K562 (cell line): Measurements from ENCODE around the gene MTO1. TPM values are rescaled to one million over a fixed set of nuclear protein-coding genes. Genes with fewer than 3 reads are reported as not detected.

Experiments
- ASH1L ChIP-seq: fragments of 450-650 bp; IDR thresholded peaks from 2 replicates; pipeline ENCODE4 v1.6.1; 2018; ENCODE audit warnings: borderline replicate concordance, mild to moderate bottlenecking, low read depth; ENCODE audit not compliant: partially characterized antibody
- ATF7 ChIP-seq: fragments of 450-650 bp; IDR thresholded peaks from 2 replicates; pipeline ENCODE4 v1.7.1; 2014; ENCODE audit warnings: mild to moderate bottlenecking, moderate library complexity
- BHLHE40 ChIP-seq: IDR thresholded peaks from 2 replicates; pipeline ENCODE4 v1.6.1; 2011; ENCODE audit warnings: low read length, improper control_type of control experiment
- ELF4 ChIP-seq: fragments of 450-650 bp; formaldehyde crosslinking; IDR thresholded peaks from 2 replicates; pipeline ENCODE4 v1.4.0; 2022; ENCODE audit warnings: missing genetic modification characterization
- ETS1 ChIP-seq: conservative IDR thresholded peaks from 2 replicates; pipeline ENCODE4 v1.6.1; 2011; ENCODE audit warnings: low read depth, mild to moderate bottlenecking, low read length; ENCODE audit not compliant: control insufficient read depth
- KDM1A ChIP-seq, 2 experiments: fragments of 450-650 bp; IDR thresholded peaks; 2 replicates each; pipeline ENCODE4 v1.6.1; 2016; ENCODE audit warnings: mild to moderate bottlenecking in 2 of 2
- MAZ ChIP-seq, 2 experiments: fragments of 450-650 bp in 1 of 2; sonication (generic) in 1 of 2; formaldehyde crosslinking; IDR thresholded peaks in 1 of 2; conservative IDR thresholded peaks in 1 of 2; 2 replicates each; pipeline versions ENCODE4 v1.4.0 to v1.5.0; 2020; ENCODE audit warnings: mild to moderate bottlenecking in 1 of 2, missing genetic modification reagents in 1 of 2
- MCM5 ChIP-seq: fragments of 450-650 bp; IDR thresholded peaks from 2 replicates; pipeline ENCODE4 v1.6.1; 2016; ENCODE audit warnings: low read depth
- NEUROD1 ChIP-seq: fragments of 150-350 bp; IDR thresholded peaks from 2 replicates; pipeline ENCODE4 v1.6.1; 2014; ENCODE audit warnings: borderline replicate concordance, low read length, low read depth; ENCODE audit not compliant: partially characterized antibody
- PHF21A ChIP-seq: fragments of 450-650 bp; IDR thresholded peaks from 2 replicates; pipeline ENCODE4 v1.6.1; 2017; ENCODE audit warnings: low read depth, borderline replicate concordance
- PHF8 ChIP-seq: fragments of 200-600 bp; sonication (generic); IDR thresholded peaks from 2 replicates; pipeline ENCODE4 v1.6.1; 2012; ENCODE audit warnings: mixed run types, mild to moderate bottlenecking, inconsistent platforms, low read length, moderate library complexity, borderline replicate concordance
- RHOXF2B ChIP-seq: fragments of 250-450 bp; sonication (Bioruptor Pico); conservative IDR thresholded peaks from 2 replicates; pipeline ENCODE4 v1.5.1; 2021
- ZBTB7A ChIP-seq: IDR thresholded peaks from 2 replicates; pipeline ENCODE4 v1.6.1; 2011; ENCODE audit warnings: low read depth, mild to moderate bottlenecking, low read length, moderate library complexity, borderline replicate concordance; ENCODE audit not compliant: control insufficient read depth
- ZNF224 ChIP-seq: sonication (generic); formaldehyde crosslinking; IDR thresholded peaks from 2 replicates; pipeline ENCODE4 v1.8.0; 2022; ENCODE audit warnings: mild to moderate bottlenecking, missing genetic modification reagents
- ZNF695 ChIP-seq: fragments of 450-650 bp; formaldehyde crosslinking; IDR thresholded peaks from 2 replicates; pipeline ENCODE4 v1.4.0; 2020; ENCODE audit warnings: mild to moderate bottlenecking, moderate library complexity
- polyA plus RNA-seq, 8 experiments: library from polyadenylated mRNA; depleted of rRNA in 4 of 8; stranded (reverse) in 5 of 8; unstranded in 3 of 8; fragments of >200 nt; fragmentation: Nextera tagmentation in 2 of 8; fragmentation: Illumina TruSeq in 1 of 8; extraction: Ambion mirVana in 2 of 8; extraction: Trizol in 1 of 8; gene quantifications; 2 replicates each; pipeline versions ENCODE4 v1.2.1 to v1.2.3, GENCODE V29; 2011 to 2014; ENCODE audit warnings: inconsistent platforms in 1 of 8, missing spikeins in 1 of 8
- total RNA-seq, 7 experiments: library from RNA; depleted of rRNA in 6 of 7; stranded (reverse); fragments of >200 nt in 6 of 7; fragmentation: Illumina TruSeq in 2 of 7; extraction: Trizol in 2 of 7; gene quantifications; 2 replicates each; pipeline versions ENCODE4 v1.2.1 to v1.2.3, GENCODE V29; 2011 to 2021; ENCODE audit warnings: low replicate concordance in 1 of 7
- TF ChIP-seq, protein P1 (sequence below): fragments of 450-650 bp; IDR thresholded peaks from 2 replicates; pipeline ENCODE4 v1.6.1; 2017; ENCODE audit warnings: mild to moderate bottlenecking, moderate library complexity
- TF ChIP-seq, protein P2 (sequence below): fragments of 250-450 bp; sonication (Bioruptor Pico); IDR thresholded peaks from 2 replicates; pipeline ENCODE4 v1.4.0; 2020; ENCODE audit warnings: mild to moderate bottlenecking
- TF ChIP-seq, protein P3 (sequence below), 3 experiments: IDR thresholded peaks in 2 of 3; conservative IDR thresholded peaks in 1 of 3; 2 replicates each; pipeline ENCODE4 v1.5.1; 2011 to 2012; ENCODE audit warnings: low read length in 3 of 3, mild to moderate bottlenecking in 3 of 3, control low read depth in 2 of 3, improper control_type of control experiment in 1 of 3, inconsistent platforms in 1 of 3, low read depth in 1 of 3, mixed read lengths in 1 of 3, moderate library complexity in 1 of 3; ENCODE audit not compliant: insufficient read depth in 2 of 3
- TF ChIP-seq, protein P4 (sequence below): fragments of 150-350 bp; conservative IDR thresholded peaks from 2 replicates; pipeline ENCODE4 v1.6.1; 2014; ENCODE audit warnings: low read length

The MTO1 gene
- total and polyA plus RNA-seq, 9 of the 15 experiments (the other 6 are each of a cell fraction or from before 2014, with no cell fraction given): 33.4 to 62.3 (median 50.6) TPM

DNA sequence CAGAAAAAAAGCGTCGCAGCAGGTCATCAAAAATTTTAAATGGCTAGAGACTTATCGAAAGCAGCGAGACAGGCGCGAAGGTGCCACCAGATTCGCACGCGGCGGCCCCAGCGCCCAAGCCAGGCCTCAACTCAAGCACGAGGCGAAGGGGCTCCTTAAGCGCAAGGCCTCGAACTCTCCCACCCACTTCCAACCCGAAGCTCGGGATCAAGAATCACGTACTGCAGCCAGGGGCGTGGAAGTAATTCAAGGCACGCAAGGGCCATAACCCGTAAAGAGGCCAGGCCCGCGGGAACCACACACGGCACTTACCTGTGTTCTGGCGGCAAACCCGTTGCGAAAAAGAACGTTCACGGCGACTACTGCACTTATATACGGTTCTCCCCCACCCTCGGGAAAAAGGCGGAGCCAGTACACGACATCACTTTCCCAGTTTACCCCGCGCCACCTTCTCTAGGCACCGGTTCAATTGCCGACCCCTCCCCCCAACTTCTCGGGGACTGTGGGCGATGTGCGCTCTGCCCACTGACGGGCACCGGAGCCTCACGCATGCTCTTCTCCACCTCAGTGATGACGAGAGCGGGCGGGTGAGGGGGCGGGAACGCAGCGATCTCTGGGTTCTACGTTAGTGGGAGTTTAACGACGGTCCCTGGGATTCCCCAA lies 59.3 kb downstream of the MTO1 start, which contains the start of gene EEF1A1 (continued):
- no peak; the same call in 1 of the 2 replicates for TF ChIP-seq ZBTB7A
- TF ChIP-seq, protein P1, sequence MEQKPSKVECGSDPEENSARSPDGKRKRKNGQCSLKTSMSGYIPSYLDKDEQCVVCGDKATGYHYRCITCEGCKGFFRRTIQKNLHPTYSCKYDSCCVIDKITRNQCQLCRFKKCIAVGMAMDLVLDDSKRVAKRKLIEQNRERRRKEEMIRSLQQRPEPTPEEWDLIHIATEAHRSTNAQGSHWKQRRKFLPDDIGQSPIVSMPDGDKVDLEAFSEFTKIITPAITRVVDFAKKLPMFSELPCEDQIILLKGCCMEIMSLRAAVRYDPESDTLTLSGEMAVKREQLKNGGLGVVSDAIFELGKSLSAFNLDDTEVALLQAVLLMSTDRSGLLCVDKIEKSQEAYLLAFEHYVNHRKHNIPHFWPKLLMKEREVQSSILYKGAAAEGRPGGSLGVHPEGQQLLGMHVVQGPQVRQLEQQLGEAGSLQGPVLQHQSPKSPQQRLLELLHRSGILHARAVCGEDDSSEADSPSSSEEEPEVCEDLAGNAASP: no peak
- TF ChIP-seq, protein P2, sequence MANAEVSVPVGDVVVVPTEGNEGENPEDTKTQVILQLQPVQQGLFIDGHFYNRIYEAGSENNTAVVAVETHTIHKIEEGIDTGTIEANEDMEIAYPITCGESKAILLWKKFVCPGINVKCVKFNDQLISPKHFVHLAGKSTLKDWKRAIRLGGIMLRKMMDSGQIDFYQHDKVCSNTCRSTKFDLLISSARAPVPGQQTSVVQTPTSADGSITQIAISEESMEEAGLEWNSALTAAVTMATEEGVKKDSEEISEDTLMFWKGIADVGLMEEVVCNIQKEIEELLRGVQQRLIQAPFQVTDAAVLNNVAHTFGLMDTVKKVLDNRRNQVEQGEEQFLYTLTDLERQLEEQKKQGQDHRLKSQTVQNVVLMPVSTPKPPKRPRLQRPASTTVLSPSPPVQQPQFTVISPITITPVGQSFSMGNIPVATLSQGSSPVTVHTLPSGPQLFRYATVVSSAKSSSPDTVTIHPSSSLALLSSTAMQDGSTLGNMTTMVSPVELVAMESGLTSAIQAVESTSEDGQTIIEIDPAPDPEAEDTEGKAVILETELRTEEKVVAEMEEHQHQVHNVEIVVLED (CRISPR knock-in tag): no peak
- peak; percentile 82 for TF ChIP-seq ELF4 (CRISPR knock-in tag)
- TF ChIP-seq BHLHE40: peak; percentile 25; the same call in 1 of the 2 replicates
- TF ChIP-seq ZNF224: 0 out of 2 replicates have a peak, but pooled peaks have one; percentile 21
- no peak for TF ChIP-seq ZNF695 (CRISPR knock-in tag)
- TF ChIP-seq ATF7: peak; percentile 87
- peak; percentile 96 to 99 for TF ChIP-seq MAZ (CRISPR knock-in tag; conservative IDR thresholded peaks at IDR 0.05 in 1 of 2, IDR thresholded peaks at IDR 0.05 in 1 of 2)
- TF ChIP-seq, protein P3, sequence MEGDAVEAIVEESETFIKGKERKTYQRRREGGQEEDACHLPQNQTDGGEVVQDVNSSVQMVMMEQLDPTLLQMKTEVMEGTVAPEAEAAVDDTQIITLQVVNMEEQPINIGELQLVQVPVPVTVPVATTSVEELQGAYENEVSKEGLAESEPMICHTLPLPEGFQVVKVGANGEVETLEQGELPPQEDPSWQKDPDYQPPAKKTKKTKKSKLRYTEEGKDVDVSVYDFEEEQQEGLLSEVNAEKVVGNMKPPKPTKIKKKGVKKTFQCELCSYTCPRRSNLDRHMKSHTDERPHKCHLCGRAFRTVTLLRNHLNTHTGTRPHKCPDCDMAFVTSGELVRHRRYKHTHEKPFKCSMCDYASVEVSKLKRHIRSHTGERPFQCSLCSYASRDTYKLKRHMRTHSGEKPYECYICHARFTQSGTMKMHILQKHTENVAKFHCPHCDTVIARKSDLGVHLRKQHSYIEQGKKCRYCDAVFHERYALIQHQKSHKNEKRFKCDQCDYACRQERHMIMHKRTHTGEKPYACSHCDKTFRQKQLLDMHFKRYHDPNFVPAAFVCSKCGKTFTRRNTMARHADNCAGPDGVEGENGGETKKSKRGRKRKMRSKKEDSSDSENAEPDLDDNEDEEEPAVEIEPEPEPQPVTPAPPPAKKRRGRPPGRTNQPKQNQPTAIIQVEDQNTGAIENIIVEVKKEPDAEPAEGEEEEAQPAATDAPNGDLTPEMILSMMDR (IDR thresholded peaks at IDR 0.05 in 2 of 3, conservative IDR thresholded peaks at IDR 0.05 in 1 of 3; ENCODE audit: insufficient read depth in 2 of 3, low read depth in 1 of 3, low read length in 3 of 3): no peak
- peak; percentile 99 for TF ChIP-seq PHF8
- TF ChIP-seq RHOXF2B (CRISPR knock-in tag): no peak
- no peak for TF ChIP-seq KDM1A (IDR thresholded peaks at IDR 0.05)
- TF ChIP-seq, protein P4, sequence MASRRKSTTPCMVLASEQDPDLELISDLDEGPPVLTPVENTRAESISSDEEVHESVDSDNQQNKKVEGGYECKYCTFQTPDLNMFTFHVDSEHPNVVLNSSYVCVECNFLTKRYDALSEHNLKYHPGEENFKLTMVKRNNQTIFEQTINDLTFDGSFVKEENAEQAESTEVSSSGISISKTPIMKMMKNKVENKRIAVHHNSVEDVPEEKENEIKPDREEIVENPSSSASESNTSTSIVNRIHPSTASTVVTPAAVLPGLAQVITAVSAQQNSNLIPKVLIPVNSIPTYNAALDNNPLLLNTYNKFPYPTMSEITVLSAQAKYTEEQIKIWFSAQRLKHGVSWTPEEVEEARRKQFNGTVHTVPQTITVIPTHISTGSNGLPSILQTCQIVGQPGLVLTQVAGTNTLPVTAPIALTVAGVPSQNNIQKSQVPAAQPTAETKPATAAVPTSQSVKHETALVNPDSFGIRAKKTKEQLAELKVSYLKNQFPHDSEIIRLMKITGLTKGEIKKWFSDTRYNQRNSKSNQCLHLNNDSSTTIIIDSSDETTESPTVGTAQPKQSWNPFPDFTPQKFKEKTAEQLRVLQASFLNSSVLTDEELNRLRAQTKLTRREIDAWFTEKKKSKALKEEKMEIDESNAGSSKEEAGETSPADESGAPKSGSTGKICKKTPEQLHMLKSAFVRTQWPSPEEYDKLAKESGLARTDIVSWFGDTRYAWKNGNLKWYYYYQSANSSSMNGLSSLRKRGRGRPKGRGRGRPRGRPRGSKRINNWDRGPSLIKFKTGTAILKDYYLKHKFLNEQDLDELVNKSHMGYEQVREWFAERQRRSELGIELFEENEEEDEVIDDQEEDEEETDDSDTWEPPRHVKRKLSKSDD: no peak; the same call in 1 of the 2 replicates
- TF ChIP-seq NEUROD1: peak; percentile 92
- TF ChIP-seq ASH1L: peak; percentile 34
- no peak for TF ChIP-seq MCM5
- no peak for TF ChIP-seq PHF21A
- peak; percentile 84; the same call in 1 of the 2 replicates for TF ChIP-seq ETS1
